ENCODE data around the gene BRCA2.
"Not testable (repeated sequence)": the region's sequence is repeated elsewhere in the genome, so short reads cannot be mapped to it uniquely, and the experiment has no call there.

The BRCA2 gene

GRCh38 chr13:32310134-32310706 lies 5.1 kb upstream of the BRCA2 start:
- DNase-seq, result no peak

- DNase-seq, result no peak
These were observed 4.0 kb upstream of the BRCA2 start for GRCh38 chr13:32311188-32311897.

- DNase-seq, result no peak
These were observed 754 bp upstream of the BRCA2 start for GRCh38 chr13:32314271-32315237.

- DNase-seq, result no peak
These were observed 676 bp downstream of the BRCA2 start for GRCh38 chr13:32316028-32316339.

GRCh38 chr13:32316501-32316900 lies 1.2 kb downstream of the BRCA2 start:
- no peak for DNase-seq

GRCh38 chr13:32317716-32318465 lies 2.6 kb downstream of the BRCA2 start:
- DNase-seq, result no peak

GRCh38 chr13:32320528-32320927 lies 5.2 kb downstream of the BRCA2 start:
- no peak for DNase-seq

GRCh38 chr13:32323912-32324311 lies 8.6 kb downstream of the BRCA2 start:
- DNase-seq, result no peak

- DNase-seq, result no peak
These were observed 15.1 kb downstream of the BRCA2 start for GRCh38 chr13:32330441-32330840.

- no peak for DNase-seq
These were observed 19.4 kb downstream of the BRCA2 start for GRCh38 chr13:32334671-32335070.

- DNase-seq, result no peak
These were observed 25.6 kb downstream of the BRCA2 start for GRCh38 chr13:32340914-32341313.

- no peak for DNase-seq
These were observed 32.3 kb downstream of the BRCA2 start for GRCh38 chr13:32347651-32348050.

- not testable (repeated sequence) for DNase-seq
These were observed 35.6 kb downstream of the BRCA2 start for GRCh38 chr13:32350839-32351441.

GRCh38 chr13:32354040-32354439 lies 38.7 kb downstream of the BRCA2 start:
- no peak for DNase-seq

- not testable (repeated sequence) for DNase-seq
These were observed 40.6 kb downstream of the BRCA2 start for GRCh38 chr13:32355935-32356334.

GRCh38 chr13:32362574-32362973 lies 47.3 kb downstream of the BRCA2 start:
- DNase-seq, result no peak

GRCh38 chr13:32370805-32371204 lies 55.5 kb downstream of the BRCA2 start:
- no peak for DNase-seq

GRCh38 chr13:32376642-32377415 lies 61.5 kb downstream of the BRCA2 start:
- no peak for DNase-seq

GRCh38 chr13:32378012-32378411 lies 62.7 kb downstream of the BRCA2 start:
- no peak for DNase-seq

GRCh38 chr13:32381539-32381938 lies 66.2 kb downstream of the BRCA2 start:
- DNase-seq, result no peak

- DNase-seq, result no peak
These were observed 68.7 kb downstream of the BRCA2 start for GRCh38 chr13:32383836-32384618.

Data from NCI-H187 treated with DMSO at 0.1 percent for 48 hours (cell line).